HepG2 (cell line): Measurements from ENCODE around the gene NEAT1. TPM values are rescaled to one million over a fixed set of nuclear protein-coding genes. Genes with fewer than 3 reads are reported as not detected.

Source experiments
- ELF3 ChIP-seq: IDR thresholded peaks from 2 replicates; pipeline ENCODE4 v1.6.1; 2016; ENCODE audit warnings: missing genetic modification reagents, missing compliant biosample characterization
- HNRNPH1 ChIP-seq: fragments of 200-400 bp; formaldehyde crosslinking; optimal IDR thresholded peaks from 2 replicates; pipeline ENCODE3; 2017; ENCODE audit warnings: mild to moderate bottlenecking, low read depth, low read length
- KAT2B ChIP-seq: fragments of 150-350 bp; IDR thresholded peaks from 2 replicates; pipeline ENCODE4 v1.6.1; 2014; ENCODE audit warnings: low read depth, low read length, borderline replicate concordance
- RXRA ChIP-seq: sonication (generic); formaldehyde crosslinking; IDR thresholded peaks from 2 replicates; pipeline ENCODE4 v1.5.1; 2020; ENCODE audit warnings: missing genetic modification reagents
- SETDB1 ChIP-seq: sonication (generic); formaldehyde crosslinking; IDR thresholded peaks from 2 replicates; pipeline ENCODE4 v1.5.1; 2020; ENCODE audit warnings: missing genetic modification reagents, mild to moderate bottlenecking, borderline replicate concordance
- TBX3 ChIP-seq: fragments of 450-650 bp; IDR thresholded peaks from 2 replicates; pipeline ENCODE4 v1.6.1; 2017; ENCODE audit warnings: antibody characterized with exemption, mild to moderate bottlenecking, inconsistent platforms, borderline replicate concordance
- ZFX ChIP-seq: sonication (generic); formaldehyde crosslinking; IDR thresholded peaks from 2 replicates; pipeline ENCODE4 v1.4.0; 2020; ENCODE audit warnings: mild to moderate bottlenecking, low read depth, missing genetic modification reagents, moderate library complexity
- ZNF3 ChIP-seq: IDR thresholded peaks from 2 replicates; pipeline ENCODE4 v1.7.0; 2017; ENCODE audit warnings: inconsistent platforms
- ZNF430 ChIP-seq: sonication (generic); formaldehyde crosslinking; IDR thresholded peaks from 2 replicates; pipeline ENCODE4 v1.9.0; 2021; ENCODE audit warnings: mild to moderate bottlenecking, missing genetic modification reagents
- ZNF737 ChIP-seq: sonication (generic); formaldehyde crosslinking; IDR thresholded peaks from 2 replicates; pipeline ENCODE4 v1.5.0; 2020; ENCODE audit warnings: missing genetic modification reagents, mild to moderate bottlenecking, borderline replicate concordance
- polyA plus RNA-seq, 8 experiments: library from polyadenylated mRNA; depleted of rRNA in 3 of 8; stranded (reverse) in 7 of 8; unstranded in 1 of 8; fragments of >200 nt; fragmentation: Illumina TruSeq in 4 of 8; extraction: Trizol in 4 of 8; gene quantifications; 2 replicates each; pipeline versions ENCODE4 v1.2.1 to v1.2.3, GENCODE V29; 2011 to 2016; ENCODE audit warnings: low read depth in 4 of 8, missing spikeins in 1 of 8, mixed read lengths in 1 of 8; ENCODE audit not compliant: insufficient read depth in 1 of 8
- total RNA-seq, 5 experiments: library from RNA; depleted of rRNA; stranded (reverse); fragments of >200 nt; fragmentation: Illumina TruSeq; extraction: Trizol; gene quantifications; 2 replicates each; pipeline ENCODE4 v1.2.3, GENCODE V29; 2016; ENCODE audit warnings: low read depth in 1 of 5
- TF ChIP-seq, protein P1 (sequence below): sonication (generic); formaldehyde crosslinking; IDR thresholded peaks from 2 replicates; pipeline ENCODE4 v1.8.0; 2023; ENCODE audit warnings: mild to moderate bottlenecking, missing genetic modification reagents
- TF ChIP-seq, protein P2 (sequence below): sonication (generic); formaldehyde crosslinking; IDR thresholded peaks from 2 replicates; pipeline ENCODE4 v1.8.1; 2022; ENCODE audit warnings: mild to moderate bottlenecking, missing genetic modification reagents
- TF ChIP-seq, protein P3 (sequence below): IDR thresholded peaks from 2 replicates; pipeline ENCODE4 v1.6.1; 2012; ENCODE audit warnings: low read length, improper control_type of control experiment
- TF ChIP-seq, protein P4 (sequence below): sonication (generic); formaldehyde crosslinking; IDR thresholded peaks from 2 replicates; pipeline ENCODE4 v1.8.0; 2022; ENCODE audit warnings: missing genetic modification reagents, mild to moderate bottlenecking, borderline replicate concordance
- TF ChIP-seq, protein P5 (sequence below): sonication (generic); formaldehyde crosslinking; IDR thresholded peaks from 2 replicates; pipeline ENCODE4 v1.5.1; 2020; ENCODE audit warnings: mild to moderate bottlenecking, missing genetic modification reagents
- TF ChIP-seq, protein P6 (sequence below): sonication (generic); formaldehyde crosslinking; conservative IDR thresholded peaks from 2 replicates; pipeline ENCODE4 v1.4.0; 2020; ENCODE audit warnings: missing genetic modification reagents

NEAT1 gene
- total and polyA plus RNA-seq, 2 of the 13 experiments (the other 11 are each of a cell fraction or from before 2014, with no cell fraction given) = 20.5 to 41.2 TPM

DNA sequence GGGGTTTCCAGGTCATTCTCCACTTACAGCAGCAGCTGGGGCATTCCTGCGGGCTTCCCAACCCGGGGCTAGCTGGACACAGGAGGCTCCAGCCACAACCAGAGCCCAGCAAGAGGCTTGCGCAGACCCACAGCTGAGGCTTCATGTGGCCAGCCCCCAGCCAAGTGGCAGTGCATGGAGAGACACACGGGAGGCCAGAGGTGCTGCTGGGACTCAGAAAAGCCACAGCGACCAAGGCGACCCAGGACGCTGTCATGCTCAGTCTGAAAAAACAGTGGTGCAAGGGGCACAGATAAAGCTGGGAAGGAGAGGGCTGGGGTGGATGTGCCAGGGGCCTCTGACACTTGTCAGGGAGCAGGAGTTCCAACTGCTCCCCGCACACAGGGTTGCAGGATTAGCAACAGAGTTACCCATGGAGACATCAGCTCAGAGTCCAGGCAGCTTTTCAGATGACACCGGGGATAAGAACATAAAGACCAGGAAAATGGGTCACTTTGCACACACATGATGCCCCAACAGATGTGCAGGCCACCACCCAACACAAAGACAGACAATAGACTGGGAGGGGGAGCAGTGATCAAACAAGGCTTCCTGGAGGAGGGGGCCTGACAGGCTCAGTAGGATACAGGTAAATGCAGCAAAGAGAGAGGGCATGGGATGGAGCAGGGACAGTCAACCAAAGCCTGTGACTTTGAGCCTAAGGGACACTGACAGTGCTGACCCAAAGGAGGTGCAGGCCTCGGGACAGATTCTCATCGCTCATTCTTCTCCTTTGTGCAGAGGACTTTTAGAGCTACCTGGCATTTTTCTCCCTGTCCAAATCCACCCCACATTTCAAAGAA is 6.9 kb upstream of the NEAT1 start (continued):
- TF ChIP-seq, protein P1, sequence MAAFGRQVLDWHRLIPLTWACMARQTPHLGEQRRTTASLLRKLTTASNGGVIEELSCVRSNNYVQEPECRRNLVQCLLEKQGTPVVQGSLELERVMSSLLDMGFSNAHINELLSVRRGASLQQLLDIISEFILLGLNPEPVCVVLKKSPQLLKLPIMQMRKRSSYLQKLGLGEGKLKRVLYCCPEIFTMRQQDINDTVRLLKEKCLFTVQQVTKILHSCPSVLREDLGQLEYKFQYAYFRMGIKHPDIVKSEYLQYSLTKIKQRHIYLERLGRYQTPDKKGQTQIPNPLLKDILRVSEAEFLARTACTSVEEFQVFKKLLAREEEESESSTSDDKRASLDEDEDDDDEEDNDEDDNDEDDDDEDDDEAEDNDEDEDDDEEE (CRISPR knock-in tag) = 0 out of 2 replicates have a peak, but pooled peaks have one; percentile 20
- TF ChIP-seq RXRA = peak; percentile 10; the same call in 1 of the 2 replicates
- TF ChIP-seq ZNF737 (CRISPR knock-in tag) = no peak
- TF ChIP-seq, protein P2, sequence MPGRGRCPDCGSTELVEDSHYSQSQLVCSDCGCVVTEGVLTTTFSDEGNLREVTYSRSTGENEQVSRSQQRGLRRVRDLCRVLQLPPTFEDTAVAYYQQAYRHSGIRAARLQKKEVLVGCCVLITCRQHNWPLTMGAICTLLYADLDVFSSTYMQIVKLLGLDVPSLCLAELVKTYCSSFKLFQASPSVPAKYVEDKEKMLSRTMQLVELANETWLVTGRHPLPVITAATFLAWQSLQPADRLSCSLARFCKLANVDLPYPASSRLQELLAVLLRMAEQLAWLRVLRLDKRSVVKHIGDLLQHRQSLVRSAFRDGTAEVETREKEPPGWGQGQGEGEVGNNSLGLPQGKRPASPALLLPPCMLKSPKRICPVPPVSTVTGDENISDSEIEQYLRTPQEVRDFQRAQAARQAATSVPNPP = no peak
- TF ChIP-seq, protein P3, sequence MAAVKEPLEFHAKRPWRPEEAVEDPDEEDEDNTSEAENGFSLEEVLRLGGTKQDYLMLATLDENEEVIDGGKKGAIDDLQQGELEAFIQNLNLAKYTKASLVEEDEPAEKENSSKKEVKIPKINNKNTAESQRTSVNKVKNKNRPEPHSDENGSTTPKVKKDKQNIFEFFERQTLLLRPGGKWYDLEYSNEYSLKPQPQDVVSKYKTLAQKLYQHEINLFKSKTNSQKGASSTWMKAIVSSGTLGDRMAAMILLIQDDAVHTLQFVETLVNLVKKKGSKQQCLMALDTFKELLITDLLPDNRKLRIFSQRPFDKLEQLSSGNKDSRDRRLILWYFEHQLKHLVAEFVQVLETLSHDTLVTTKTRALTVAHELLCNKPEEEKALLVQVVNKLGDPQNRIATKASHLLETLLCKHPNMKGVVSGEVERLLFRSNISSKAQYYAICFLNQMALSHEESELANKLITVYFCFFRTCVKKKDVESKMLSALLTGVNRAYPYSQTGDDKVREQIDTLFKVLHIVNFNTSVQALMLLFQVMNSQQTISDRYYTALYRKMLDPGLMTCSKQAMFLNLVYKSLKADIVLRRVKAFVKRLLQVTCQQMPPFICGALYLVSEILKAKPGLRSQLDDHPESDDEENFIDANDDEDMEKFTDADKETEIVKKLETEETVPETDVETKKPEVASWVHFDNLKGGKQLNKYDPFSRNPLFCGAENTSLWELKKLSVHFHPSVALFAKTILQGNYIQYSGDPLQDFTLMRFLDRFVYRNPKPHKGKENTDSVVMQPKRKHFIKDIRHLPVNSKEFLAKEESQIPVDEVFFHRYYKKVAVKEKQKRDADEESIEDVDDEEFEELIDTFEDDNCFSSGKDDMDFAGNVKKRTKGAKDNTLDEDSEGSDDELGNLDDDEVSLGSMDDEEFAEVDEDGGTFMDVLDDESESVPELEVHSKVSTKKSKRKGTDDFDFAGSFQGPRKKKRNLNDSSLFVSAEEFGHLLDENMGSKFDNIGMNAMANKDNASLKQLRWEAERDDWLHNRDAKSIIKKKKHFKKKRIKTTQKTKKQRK = no peak
- TF ChIP-seq HNRNPH1 = no peak
- no peak for TF ChIP-seq ZFX (CRISPR knock-in tag)
- TF ChIP-seq KAT2B = no peak
- TF ChIP-seq ZNF3 (CRISPR knock-in tag) = no peak
- no peak for TF ChIP-seq SETDB1
- no peak for TF ChIP-seq ZNF430
- TF ChIP-seq, protein P4, sequence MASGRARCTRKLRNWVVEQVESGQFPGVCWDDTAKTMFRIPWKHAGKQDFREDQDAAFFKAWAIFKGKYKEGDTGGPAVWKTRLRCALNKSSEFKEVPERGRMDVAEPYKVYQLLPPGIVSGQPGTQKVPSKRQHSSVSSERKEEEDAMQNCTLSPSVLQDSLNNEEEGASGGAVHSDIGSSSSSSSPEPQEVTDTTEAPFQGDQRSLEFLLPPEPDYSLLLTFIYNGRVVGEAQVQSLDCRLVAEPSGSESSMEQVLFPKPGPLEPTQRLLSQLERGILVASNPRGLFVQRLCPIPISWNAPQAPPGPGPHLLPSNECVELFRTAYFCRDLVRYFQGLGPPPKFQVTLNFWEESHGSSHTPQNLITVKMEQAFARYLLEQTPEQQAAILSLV = no peak
- no peak for TF ChIP-seq TBX3
- TF ChIP-seq, protein P5, sequence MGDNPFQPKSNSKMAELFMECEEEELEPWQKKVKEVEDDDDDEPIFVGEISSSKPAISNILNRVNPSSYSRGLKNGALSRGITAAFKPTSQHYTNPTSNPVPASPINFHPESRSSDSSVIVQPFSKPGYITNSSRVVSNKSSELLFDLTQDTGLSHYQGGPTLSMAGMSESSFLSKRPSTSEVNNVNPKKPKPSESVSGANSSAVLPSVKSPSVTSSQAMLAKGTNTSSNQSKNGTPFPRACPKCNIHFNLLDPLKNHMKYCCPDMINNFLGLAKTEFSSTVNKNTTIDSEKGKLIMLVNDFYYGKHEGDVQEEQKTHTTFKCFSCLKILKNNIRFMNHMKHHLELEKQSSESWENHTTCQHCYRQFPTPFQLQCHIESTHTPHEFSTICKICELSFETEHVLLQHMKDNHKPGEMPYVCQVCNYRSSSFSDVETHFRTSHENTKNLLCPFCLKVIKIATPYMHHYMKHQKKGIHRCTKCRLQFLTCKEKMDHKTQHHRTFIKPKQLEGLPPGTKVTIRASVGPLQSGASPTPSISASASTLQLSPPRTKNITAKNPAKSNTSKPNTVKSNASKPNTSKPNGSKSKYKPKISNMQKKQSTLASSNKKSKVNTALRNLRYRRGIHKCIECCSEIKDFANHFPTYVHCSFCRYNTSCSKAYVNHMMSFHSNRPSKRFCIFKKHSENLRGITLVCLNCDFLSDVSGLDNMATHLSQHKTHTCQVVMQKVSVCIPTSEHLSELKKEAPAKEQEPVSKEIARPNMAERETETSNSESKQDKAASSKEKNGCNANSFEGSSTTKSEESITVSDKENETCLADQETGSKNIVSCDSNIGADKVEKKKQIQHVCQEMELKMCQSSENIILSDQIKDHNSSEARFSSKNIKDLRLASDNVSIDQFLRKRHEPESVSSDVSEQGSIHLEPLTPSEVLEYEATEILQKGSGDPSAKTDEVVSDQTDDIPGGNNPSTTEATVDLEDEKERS (CRISPR knock-in tag) = no peak
- no peak for TF ChIP-seq ELF3 (CRISPR knock-in tag)
- TF ChIP-seq, protein P6, sequence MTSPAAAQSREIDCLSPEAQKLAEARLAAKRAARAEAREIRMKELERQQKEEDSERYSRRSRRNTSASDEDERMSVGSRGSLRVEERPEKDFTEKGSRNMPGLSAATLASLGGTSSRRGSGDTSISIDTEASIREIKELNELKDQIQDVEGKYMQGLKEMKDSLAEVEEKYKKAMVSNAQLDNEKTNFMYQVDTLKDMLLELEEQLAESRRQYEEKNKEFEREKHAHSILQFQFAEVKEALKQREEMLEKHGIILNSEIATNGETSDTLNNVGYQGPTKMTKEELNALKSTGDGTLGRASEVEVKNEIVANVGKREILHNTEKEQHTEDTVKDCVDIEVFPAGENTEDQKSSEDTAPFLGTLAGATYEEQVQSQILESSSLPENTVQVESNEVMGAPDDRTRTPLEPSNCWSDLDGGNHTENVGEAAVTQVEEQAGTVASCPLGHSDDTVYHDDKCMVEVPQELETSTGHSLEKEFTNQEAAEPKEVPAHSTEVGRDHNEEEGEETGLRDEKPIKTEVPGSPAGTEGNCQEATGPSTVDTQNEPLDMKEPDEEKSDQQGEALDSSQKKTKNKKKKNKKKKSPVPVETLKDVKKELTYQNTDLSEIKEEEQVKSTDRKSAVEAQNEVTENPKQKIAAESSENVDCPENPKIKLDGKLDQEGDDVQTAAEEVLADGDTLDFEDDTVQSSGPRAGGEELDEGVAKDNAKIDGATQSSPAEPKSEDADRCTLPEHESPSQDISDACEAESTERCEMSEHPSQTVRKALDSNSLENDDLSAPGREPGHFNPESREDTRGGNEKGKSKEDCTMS (CRISPR knock-in tag) = no peak
